Non-pigmented ciliary epithelial cell (primary cell): Measurements from ENCODE around the gene PLA2G1B.

Experiments
- DNase-seq: peaks from one replicate; pipeline ENCODE4 v3.0.0-alpha.2; 2010; ENCODE audit warnings: low read depth

PLA2G1B gene

DNA sequence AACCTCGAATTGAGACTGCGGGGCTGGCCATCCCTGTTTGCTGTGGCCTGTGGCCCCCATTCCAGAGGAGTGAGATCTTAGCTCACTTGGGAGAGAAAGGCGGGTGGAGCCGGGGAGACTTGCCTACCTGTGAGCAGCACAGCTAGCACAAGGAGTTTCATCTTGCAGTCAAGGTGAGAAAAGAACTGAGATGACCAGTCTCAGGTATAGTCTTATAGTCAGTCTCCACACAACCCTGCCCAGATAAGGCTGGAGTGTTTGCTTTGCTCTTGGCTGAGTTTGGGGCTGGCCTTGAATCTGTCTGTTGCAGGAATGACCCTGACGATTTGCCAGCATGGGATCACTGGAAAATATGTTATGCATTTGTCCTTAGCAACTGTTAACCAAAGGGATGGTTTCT is at the start of gene PLA2G1B:
TSS of gene PLA2G1B (minus strand) at position 187 of the 400 bp plus-strand sequence. CDS start at position 161, 26 bp downstream.
- no peak for DNase-seq

DNA sequence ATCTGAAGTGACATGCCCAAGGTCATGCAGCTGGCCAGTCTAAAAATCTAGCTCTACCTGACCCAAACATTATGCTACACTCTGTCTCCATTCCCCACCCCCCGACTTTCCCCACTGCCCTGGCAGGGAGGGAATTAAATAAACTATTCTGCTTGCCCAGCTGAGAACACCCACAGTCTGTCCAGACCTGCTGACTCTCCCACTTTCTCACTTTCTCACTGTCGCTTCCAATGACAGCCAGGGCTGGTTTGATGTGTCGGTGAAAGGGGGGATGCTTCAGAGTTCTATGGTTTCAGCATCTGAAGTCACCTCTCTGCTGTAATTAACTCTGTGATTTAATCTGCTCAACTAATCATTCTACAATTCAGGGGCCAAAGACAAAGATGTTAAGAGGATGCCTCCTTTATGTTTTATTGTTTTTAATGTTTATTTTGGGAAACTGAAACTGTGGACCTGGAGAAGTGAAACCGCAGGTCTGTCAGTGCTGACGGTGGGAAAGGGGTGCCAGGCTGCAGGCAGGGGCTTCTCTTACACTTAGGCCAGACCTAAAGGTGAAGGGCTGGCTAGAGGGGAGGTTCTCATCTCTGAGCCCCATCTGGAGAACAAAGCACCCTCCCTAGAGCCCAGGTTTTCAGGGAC is 49.5 kb upstream of the PLA2G1B start:
- DNase-seq = no peak

DNA sequence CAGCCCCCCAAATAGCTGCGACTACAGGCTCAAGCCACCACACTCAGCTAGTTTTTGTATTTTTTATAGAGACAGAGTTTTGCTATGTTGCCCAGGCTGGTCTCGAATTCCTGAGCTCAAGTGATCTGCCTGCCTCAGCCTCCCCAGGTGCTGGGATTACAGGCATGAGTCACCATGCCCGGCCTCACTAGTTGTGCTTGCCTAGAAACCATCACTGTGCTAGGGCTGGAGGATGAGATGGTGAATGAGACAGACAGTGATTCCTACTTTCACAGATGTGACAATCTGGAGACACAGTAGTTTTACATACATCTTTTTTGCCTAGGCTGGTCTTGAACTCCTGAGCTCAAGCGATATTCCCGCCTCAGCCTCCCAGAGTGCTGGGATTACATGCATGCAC is 48.8 kb upstream of the PLA2G1B start:
- DNase-seq = no peak

- no peak for DNase-seq
These were observed 48.4 kb upstream of the PLA2G1B start for GRCh38 chr12:120376009-120376408.

- no peak for DNase-seq
These were observed 46.1 kb upstream of the PLA2G1B start for GRCh38 chr12:120373683-120374082.

- DNase-seq = no peak
These were observed 43.0 kb upstream of the PLA2G1B start for GRCh38 chr12:120370343-120371243.

GRCh38 chr12:120369603-120370342 is 42.2 kb upstream of the PLA2G1B start:
- DNase-seq = no peak

GRCh38 chr12:120368789-120369602 is 41.4 kb upstream of the PLA2G1B start, which contains the start of gene MSI1:
TSS of gene MSI1 (minus strand) at chr12:120369164. CDS start at chr12:120369091, 73 bp downstream.
- no peak for DNase-seq

DNA sequence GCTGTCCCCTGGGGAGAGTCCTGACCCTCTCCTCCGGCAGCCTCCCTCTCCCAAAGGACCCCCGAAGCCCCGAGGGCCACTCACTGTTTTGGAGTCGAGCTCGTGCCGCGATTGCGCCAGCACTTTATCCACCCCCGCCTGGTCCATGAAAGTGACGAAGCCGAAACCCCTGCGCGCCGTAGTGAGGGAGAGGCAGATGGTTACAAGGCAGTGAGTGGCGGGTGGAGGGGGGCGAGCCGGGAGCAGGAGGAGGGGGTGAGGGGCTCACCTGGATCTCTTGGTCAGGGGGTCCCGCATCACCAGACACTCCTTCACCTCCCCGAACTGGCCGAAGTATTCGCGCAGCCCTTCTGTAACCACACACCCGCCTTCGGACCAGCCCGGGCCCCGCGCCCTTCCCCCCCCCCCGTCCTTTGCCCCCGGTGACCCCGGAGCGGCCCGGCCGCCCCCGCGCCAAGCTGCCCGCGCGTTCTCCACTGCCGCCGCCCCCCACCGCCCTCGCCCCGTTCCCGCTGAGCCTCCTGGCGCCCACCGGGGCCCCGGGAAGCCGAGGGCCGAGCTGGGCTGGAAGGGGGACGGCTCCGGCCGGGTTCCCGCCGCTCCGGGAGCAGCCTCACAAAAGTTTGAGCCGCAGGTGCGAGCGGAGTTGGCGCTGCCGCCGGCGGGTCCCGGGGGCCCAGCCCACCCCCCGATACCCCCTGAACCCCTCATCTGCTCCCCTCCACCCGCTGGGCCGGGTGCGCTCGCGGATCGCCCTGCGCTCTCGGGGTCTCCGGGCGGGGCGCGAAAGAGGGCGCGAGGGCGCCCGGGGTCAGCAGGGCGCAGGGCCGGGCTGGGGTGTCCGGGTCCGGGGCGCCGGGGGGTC is 40.6 kb upstream of the PLA2G1B start:
- no peak for DNase-seq

- no peak for DNase-seq
These were observed 39.8 kb upstream of the PLA2G1B start for GRCh38 chr12:120367233-120367923.

DNA sequence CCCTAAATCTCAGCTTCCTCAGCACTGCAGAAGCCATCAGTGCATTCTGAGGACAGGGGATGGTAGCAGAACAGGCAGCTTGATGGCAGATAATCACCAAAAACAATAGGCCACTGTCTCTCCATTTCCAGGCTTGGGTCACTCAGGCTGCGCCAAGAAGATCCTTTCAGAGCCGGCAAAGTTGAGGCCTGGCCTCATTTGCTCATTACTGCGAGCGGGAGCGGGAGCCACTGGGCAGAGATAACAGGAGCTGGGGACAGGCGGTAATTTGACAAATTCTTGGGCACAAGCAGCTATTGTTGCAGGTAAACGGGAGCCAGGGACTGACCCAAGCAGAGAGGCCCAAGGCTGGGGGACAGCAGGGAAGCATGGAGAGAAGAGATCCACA is 39.3 kb upstream of the PLA2G1B start:
- DNase-seq = no peak

DNA sequence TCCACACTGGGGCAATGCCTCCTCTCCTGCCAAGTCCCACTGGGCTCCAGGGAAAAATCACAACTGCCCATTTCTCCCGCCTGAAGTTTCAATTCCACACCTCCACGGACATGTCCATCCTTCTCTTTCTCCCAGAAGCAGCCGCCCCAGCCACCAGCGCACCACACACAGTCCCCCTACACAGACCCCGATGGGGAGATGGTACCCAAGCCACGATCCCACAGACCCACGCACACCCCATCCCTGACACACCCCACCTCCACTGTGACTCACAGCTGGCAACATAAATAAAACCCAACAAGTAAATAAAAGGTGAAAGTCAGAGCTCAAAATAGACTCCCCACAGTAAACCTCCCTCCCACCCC is 38.7 kb upstream of the PLA2G1B start:
- no peak for DNase-seq

GRCh38 chr12:120365675-120366340 is 38.2 kb upstream of the PLA2G1B start:
- DNase-seq = no peak

- DNase-seq = no peak
These were observed 36.9 kb upstream of the PLA2G1B start for GRCh38 chr12:120364487-120364886.

- DNase-seq = no peak
These were observed 35.8 kb upstream of the PLA2G1B start for GRCh38 chr12:120363274-120363855.

DNA sequence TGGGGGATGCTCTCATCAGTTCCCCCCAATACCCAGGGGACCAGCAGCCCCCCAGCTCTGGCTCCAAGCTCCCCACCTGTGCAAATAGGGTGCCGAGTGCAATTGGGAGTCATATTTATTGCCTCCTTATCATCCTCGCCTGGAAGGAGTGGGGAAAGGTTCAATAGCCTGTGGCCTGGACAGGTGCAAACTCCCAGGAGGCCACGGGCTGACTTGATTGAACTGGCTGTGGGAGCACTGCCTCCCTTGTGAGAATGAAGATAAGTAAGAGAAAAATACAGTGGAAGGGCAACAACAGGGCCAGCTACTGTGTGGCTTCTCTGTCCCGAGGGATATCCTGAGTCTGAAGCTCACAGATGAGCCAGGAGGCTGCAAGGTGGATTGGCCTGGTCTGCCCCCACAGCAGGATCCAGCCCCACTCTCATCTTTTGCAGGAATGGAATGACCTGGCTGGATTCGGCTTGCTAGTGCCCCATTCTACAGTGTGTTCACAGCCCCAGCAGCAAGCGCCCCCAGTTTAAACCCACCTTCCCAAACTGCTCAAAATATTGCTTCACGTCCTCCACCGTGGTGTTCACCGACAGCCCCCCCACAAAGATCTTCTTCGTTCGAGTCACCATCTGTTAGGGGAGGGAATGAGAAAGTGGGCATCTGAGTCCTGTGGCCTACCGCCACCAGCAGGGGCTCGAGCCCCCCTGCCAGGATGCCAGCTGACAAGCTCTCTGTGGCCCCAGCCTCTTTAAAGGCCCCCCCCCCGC is 35.1 kb upstream of the PLA2G1B start:
- DNase-seq = no peak

GRCh38 chr12:120361506-120362208 is 34.1 kb upstream of the PLA2G1B start:
- DNase-seq = no peak

DNA sequence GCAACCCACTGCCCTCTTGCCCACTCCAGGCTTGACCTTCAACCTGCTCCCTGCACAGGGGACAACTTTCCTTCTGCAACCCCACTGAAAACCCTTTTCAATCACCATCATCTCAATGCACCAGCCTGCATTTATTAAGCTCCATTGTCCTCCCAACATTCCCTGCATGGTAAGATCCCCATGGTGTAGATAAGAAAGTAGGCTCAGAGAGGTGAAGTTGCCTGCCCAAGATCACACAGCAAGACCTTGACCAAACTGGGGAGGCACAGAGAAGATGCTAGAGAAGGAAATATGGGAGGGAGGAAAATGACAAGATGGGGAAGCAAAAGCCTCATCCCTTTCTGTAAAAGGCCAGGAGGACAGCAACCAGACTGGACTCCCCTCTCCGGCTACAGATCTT is 31.5 kb upstream of the PLA2G1B start:
- no peak for DNase-seq
